GM10266 (cell line): Measurements from ENCODE around the gene KRTAP3-3.

Source experiments
- DNase-seq: peaks from one replicate; pipeline ENCODE4 v3.0.0; 2012; ENCODE audit errors: extremely low spot score
- CTCF ChIP-seq: IDR thresholded peaks from 2 replicates; pipeline ENCODE4 v1.5.1; 2012; ENCODE audit warnings: mild to moderate bottlenecking, low read depth; ENCODE audit not compliant: control insufficient read depth, insufficient read depth; ENCODE audit errors: missing control alignments

KRTAP3-3 gene

GRCh38 chr17:40993084-40993483 is 880 bp downstream of the KRTAP3-3 start:
- no peak for DNase-seq
- TF ChIP-seq CTCF, result no peak

- TF ChIP-seq CTCF, result no peak
- DNase-seq, result no peak
Measured at GRCh38 chr17:40992666-40993065, 1.3 kb downstream of the KRTAP3-3 start.

- TF ChIP-seq CTCF, result no peak
- no peak for DNase-seq
Measured at GRCh38 chr17:40986920-40987319, 7.0 kb downstream of the KRTAP3-3 start.

GRCh38 chr17:40984226-40984625 is 9.7 kb downstream of the KRTAP3-3 start, which contains the start of gene KRT40:
Gene KRT40 (minus strand): TSS chr17:40984326. CDS start chr17:40984273, 53 bp downstream.
- no peak for DNase-seq
- no peak for TF ChIP-seq CTCF

- no peak for TF ChIP-seq CTCF
- no peak for DNase-seq
Measured at GRCh38 chr17:40981115-40981514, 12.8 kb downstream of the KRTAP3-3 start.

GRCh38 chr17:40980596-40980995 is 13.4 kb downstream of the KRTAP3-3 start:
- DNase-seq, result no peak
- no peak for TF ChIP-seq CTCF

- no peak for TF ChIP-seq CTCF
- DNase-seq, result no peak
Measured at GRCh38 chr17:40980117-40980516, 13.8 kb downstream of the KRTAP3-3 start.
